Stimulated activated CD8-positive, alpha-beta memory T cell treated with anti-CD3 and anti-CD28 coated beads, Interleukin-7, amount 100 ng/mL, for 1 hour (primary cell): ENCODE measurements around the gene FNDC4.
"Not testable (repeated sequence)": the region's sequence is repeated elsewhere in the genome, so short reads cannot be mapped to it uniquely, and the experiment has no call there.

ENCODE experiments used
- DNase-seq, 2 donors: peaks; one replicate each; pipeline ENCODE4 v3.0.0-alpha.2; 2020; ENCODE audit warnings: low read depth in 2 of 2

FNDC4 gene

GRCh38 chr2:27494944-27495554 lies at the start of gene FNDC4:
Gene FNDC4 (minus strand): TSS chr2:27495200. CDS start chr2:27494679, 521 bp downstream.
- no peak for DNase-seq

GRCh38 chr2:27544143-27544821 lies 49.3 kb upstream of the FNDC4 start:
- no peak for DNase-seq

GRCh38 chr2:27539649-27540048 lies 44.6 kb upstream of the FNDC4 start:
- DNase-seq = not testable (repeated sequence)

- DNase-seq = not testable (repeated sequence)
These were observed 43.9 kb upstream of the FNDC4 start for GRCh38 chr2:27538839-27539450.

GRCh38 chr2:27537287-27537686 lies 42.3 kb upstream of the FNDC4 start:
- DNase-seq = no peak

- no peak for DNase-seq
These were observed 37.0 kb upstream of the FNDC4 start for GRCh38 chr2:27531983-27532382.

GRCh38 chr2:27527182-27527581 lies 32.2 kb upstream of the FNDC4 start:
- no peak for DNase-seq

- no peak for DNase-seq
These were observed 27.5 kb upstream of the FNDC4 start for GRCh38 chr2:27522400-27522945.

- DNase-seq = no peak
These were observed 25.3 kb upstream of the FNDC4 start for GRCh38 chr2:27520316-27520715.

- DNase-seq = no peak
These were observed 23.7 kb upstream of the FNDC4 start for GRCh38 chr2:27518782-27519113.

- DNase-seq = no peak
These were observed 23.2 kb upstream of the FNDC4 start for GRCh38 chr2:27518113-27518781.

- no peak for DNase-seq
These were observed 14.3 kb upstream of the FNDC4 start for GRCh38 chr2:27509326-27509725.

GRCh38 chr2:27507293-27507692 lies 12.3 kb upstream of the FNDC4 start:
- no peak for DNase-seq

- no peak for DNase-seq
These were observed 11.6 kb upstream of the FNDC4 start for GRCh38 chr2:27506587-27506986.

GRCh38 chr2:27502142-27502541 lies 7.1 kb upstream of the FNDC4 start:
- no peak for DNase-seq

GRCh38 chr2:27501042-27501441 lies 6.0 kb upstream of the FNDC4 start:
- no peak for DNase-seq

GRCh38 chr2:27498975-27499374 lies 4.0 kb upstream of the FNDC4 start:
- no peak for DNase-seq

GRCh38 chr2:27497288-27497627 lies 2.3 kb upstream of the FNDC4 start:
- DNase-seq = no peak

- DNase-seq = no peak
These were observed 1.6 kb upstream of the FNDC4 start, which contains the start of gene GCKR for GRCh38 chr2:27496357-27497287. Gene GCKR (plus strand): TSS chr2:27496839. CDS start chr2:27496905, 66 bp downstream.

- no peak for DNase-seq
These were observed 898 bp upstream of the FNDC4 start for GRCh38 chr2:27495840-27496356.

- no peak for DNase-seq
These were observed 586 bp downstream of the FNDC4 start for GRCh38 chr2:27494284-27494943.
